GM21360 (cell line): Measurements from ENCODE around the gene SFTPB.

Source experiments
- ATAC-seq: cut with Tn5 transposase; IDR thresholded peaks from one replicate; pipeline ENCODE4 v1.9.1; 2021; ENCODE audit warnings: mild to moderate bottlenecking, moderate library complexity; ENCODE audit not compliant: unreplicated experiment

Gene SFTPB

DNA sequence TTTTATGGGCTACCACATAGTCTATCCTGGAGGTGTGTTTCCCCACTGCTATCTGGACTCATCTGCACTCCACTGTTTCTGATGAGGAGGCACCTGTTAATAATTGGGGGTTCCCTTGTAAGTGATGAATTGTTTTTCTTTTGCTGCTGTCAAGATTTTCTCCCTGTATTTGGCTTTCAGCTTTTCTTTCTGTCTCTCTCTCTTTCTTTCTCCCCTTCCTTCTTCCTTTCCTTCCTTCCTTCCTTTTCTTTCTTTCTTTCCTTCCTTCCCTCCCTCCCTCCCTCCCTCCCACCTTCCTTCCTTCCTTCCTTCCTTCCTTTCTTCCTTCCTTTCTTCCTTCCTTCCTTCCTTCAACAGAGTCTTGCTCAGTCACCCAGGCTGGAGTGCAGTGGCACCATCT lies 35.3 kb upstream of the SFTPB start:
- no peak for ATAC-seq

- ATAC-seq, result no peak
These were observed 34.8 kb upstream of the SFTPB start for GRCh38 chr2:85702800-85703199.

- ATAC-seq, result no peak
These were observed 34.2 kb upstream of the SFTPB start for GRCh38 chr2:85702172-85702571.

- ATAC-seq, result no peak
These were observed 31.3 kb upstream of the SFTPB start for GRCh38 chr2:85699325-85699724.

DNA sequence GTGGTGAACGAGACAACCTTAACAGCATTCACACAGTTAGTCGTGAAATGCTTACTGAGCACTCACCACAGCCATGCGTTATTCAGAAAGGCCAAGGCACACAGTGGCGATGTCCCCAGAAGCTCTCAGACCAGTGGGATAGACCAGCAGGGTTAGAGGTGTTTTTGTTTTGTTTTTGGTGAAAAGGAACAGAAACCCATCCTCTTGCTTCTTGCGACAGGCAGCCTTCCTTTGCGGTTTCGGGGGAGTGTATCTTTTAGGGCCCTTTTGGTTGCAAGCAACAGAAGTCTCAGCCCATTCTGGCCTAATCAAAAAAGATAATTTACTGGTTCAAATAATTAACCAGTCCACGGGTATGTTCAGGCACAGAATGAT lies 30.9 kb upstream of the SFTPB start:
- no peak for ATAC-seq

DNA sequence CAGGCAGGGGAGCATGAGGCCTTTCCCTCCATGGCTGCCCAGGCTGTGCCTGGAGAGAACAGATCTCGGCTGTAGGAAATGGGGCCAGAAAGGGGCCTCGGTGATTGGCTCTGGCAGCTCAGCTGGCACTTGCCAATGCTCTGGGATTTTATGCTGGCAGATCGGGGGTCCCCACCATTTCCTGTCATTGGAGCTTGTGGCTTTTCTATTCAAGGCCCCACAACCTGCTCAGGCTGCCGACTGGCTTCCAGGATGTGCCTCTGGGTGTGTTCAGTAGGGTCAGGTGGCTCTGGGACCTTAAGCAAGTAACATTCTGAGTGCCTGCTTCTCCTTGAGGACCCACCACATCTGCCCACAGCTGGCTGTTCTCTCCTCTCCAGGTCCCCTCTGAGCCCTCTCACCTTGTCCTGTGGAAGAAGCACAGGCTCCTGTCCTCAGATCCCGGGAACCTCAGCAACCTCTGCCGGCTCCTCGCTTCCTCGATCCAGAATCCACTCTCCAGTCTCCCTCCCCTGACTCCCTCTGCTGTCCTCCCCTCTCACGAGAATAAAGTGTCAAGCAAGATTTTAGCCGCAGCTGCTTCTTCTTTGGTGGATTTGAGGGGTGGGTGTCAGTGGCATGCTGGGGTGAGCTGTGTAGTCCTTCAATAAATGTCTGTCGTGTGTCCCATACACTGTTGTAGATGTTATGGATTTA lies 30.3 kb upstream of the SFTPB start:
- ATAC-seq, result no peak

- no peak for ATAC-seq
These were observed 29.7 kb upstream of the SFTPB start for GRCh38 chr2:85697716-85698115.

DNA sequence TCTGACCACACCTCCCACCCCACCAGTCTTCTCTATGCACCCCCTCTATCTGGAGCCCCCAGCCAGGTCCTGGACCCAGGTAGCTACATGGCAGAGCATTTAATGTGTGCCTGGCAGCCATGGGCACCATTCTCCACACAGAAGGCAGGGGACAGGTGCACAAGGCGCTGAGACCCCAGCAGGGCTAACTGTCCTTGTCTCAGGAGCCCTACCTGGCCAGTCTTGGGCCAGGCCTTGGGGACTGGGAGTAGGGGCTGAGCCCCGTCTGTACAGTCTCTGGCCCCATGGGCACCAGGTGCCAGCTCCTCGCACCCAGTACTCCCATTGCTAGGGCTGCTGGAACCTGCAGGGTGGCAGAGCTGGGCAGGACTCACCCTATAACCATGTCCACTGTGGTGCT lies 29.1 kb upstream of the SFTPB start:
- no peak for ATAC-seq

- no peak for ATAC-seq
These were observed 28.0 kb upstream of the SFTPB start for GRCh38 chr2:85695691-85696668.

- no peak for ATAC-seq
These were observed 27.1 kb upstream of the SFTPB start for GRCh38 chr2:85695121-85695520.

- no peak for ATAC-seq
These were observed 26.3 kb upstream of the SFTPB start, which contains the start of gene GNLY for GRCh38 chr2:85694052-85695025. GNLY (plus strand) TSS chr2:85694358; CDS start chr2:85694419, 61 bp downstream.

DNA sequence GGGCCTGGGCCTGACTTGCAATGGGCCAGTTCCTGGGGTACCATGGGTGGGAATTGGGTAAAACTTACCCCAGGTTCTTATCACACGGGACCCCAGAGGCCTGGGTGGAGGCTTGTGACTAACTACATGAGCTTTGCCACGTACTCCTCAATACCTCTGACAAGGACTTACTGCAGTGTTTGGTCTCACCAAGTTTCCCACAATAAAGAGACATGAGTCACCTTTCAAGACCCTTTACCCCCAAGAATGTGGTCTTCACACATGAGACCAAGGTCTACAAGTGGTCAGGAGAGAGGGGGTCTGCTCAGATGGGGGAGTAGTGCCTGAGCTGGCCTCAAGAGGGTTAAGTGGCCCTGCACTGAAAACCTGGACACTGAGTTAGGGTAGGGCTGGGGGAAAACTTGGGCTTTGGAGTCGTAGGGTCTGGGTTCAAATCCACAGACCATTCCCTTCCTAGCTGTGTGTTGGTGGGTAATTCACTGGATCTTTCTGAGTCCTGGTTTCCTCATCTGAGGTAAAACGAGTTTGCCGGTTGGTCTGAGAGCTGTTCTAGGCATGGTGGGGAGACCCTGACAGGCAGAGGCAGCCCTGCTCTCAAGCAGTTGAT lies 24.1 kb upstream of the SFTPB start:
- ATAC-seq, result no peak

DNA sequence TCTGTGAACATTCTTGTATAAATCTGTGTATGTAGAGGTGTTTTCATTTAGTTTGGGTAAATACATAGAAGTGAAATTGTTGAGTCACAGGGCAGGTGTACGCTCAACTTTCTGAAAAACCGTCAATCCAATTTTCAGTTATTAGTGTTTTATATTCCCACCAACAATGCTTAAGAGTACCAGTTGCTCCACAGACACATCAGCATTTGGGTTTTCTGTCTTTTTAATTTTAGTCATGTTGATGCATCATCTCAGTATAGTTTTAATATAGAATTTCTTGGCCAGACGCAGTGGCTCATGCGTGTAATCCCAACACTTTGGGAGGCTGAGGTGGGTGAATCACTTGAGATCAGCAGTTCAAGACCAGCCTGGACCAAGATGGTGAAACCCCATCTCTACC lies 22.9 kb upstream of the SFTPB start:
- no peak for ATAC-seq

DNA sequence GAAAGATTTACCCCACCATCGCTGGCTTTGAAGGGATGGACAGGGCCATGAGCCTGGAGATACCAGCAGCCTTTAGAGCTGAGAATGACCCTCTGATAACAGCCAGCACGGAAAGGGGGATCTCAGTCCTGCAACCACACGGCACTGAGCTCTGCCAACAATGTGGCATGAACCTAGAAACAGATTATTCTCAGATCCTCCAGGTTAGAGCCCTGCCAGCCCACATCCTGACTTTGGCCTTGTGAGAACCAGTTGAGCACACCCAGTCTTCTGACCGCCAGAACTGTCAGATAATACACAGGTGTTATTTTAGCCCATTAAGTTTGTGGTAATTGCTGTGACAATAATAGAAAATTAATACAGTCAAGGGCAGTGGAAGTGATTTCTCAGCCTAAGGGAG lies 16.8 kb upstream of the SFTPB start:
- no peak for ATAC-seq

GRCh38 chr2:85684380-85684779 lies 16.4 kb upstream of the SFTPB start:
- ATAC-seq, result no peak

- ATAC-seq, result no peak
These were observed 14.4 kb upstream of the SFTPB start for GRCh38 chr2:85682378-85682777.

DNA sequence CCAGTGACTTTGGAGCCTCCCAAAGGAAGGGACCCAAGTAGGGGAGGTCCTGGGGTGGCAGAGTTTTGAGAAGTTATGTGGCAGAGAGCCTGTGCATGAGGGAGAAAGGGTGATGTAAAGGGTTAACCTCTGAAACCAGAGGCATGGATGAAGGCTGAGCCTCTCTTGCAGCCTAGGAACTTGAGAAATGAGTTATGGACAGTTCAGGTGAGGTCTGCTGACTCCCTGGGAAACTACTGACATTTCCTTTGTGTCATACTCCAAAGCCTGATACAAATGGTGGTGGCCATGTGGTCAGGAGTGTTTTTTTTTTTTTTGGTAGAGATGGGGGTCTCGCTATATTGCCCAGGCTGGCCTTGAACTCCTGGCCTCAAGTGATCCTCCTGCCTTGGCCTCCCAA lies 13.8 kb upstream of the SFTPB start:
- no peak for ATAC-seq

- no peak for ATAC-seq
These were observed 13.4 kb upstream of the SFTPB start for GRCh38 chr2:85681372-85681763.

GRCh38 chr2:85680707-85681371 lies 12.8 kb upstream of the SFTPB start:
- no peak for ATAC-seq
